GM12873 (cell line): ENCODE measurements around the gene CWF19L2.

ENCODE experiments used
- CTCF ChIP-seq: IDR thresholded peaks from 2 replicates; pipeline ENCODE4 v1.5.1; 2012; ENCODE audit warnings: low read depth, mild to moderate bottlenecking, moderate library complexity, low read length, control low read depth; ENCODE audit not compliant: insufficient read depth; ENCODE audit errors: missing control alignments

The CWF19L2 gene

GRCh38 chr11:107457205-107457557 lies 444 bp downstream of the CWF19L2 start:
- TF ChIP-seq CTCF: no peak

- TF ChIP-seq CTCF: no peak
Measured at GRCh38 chr11:107453594-107454286, 3.9 kb downstream of the CWF19L2 start.

GRCh38 chr11:107446822-107447431 lies 10.7 kb downstream of the CWF19L2 start:
- TF ChIP-seq CTCF: no peak

GRCh38 chr11:107442715-107443215 lies 14.9 kb downstream of the CWF19L2 start:
- no peak for TF ChIP-seq CTCF

GRCh38 chr11:107439586-107440167 lies 17.9 kb downstream of the CWF19L2 start:
- no peak for TF ChIP-seq CTCF

GRCh38 chr11:107438148-107438547 lies 19.5 kb downstream of the CWF19L2 start:
- no peak for TF ChIP-seq CTCF

- no peak for TF ChIP-seq CTCF
Measured at GRCh38 chr11:107430525-107430924, 27.1 kb downstream of the CWF19L2 start.
